Measurements from ENCODE around the gene ROBO1. TPM values are rescaled to one million over a fixed set of nuclear protein-coding genes. Genes with fewer than 3 reads are reported as not detected.

Gene ROBO1
- total and polyA plus RNA-seq, 2 of the 13 experiments (the other 11 are each of a cell fraction or from before 2014, with no cell fraction given): 52.2 to 71.0 TPM

- Histone ChIP-seq H3K27ac (ENCODE audit: extremely low read length, insufficient read depth, low read length) (no peak overlapping the region), H3K79me2 (ENCODE audit: insufficient read depth, low read length) (peaks cover 92% of the 10 kb centered on the region), H4K20me1 (ENCODE audit: insufficient read depth, low read length) (peaks cover 24% of the 10 kb centered on the region), H3K9me3 (ENCODE audit: low read length) (no peaks in the 10 kb centered on the region), H3K4me3 (replicated peaks in 1 of 3; ENCODE audit: insufficient read depth in 1 of 3, low read depth in 2 of 3, low read length in 3 of 3) (no peak overlapping the region), H3K4me1 (ENCODE audit: insufficient read depth, low read length) (peaks cover 59% of the 10 kb centered on the region), H3K36me3 (replicated peaks in 1 of 2; ENCODE audit: control insufficient read depth in 1 of 2, insufficient read depth in 2 of 2, low read length in 2 of 2) (no peaks in the 10 kb centered on the region), H3K4me2 (ENCODE audit: low read depth, low read length) (no peak overlapping the region), H2AFZ (ENCODE audit: low read length) (no peak overlapping the region), H3K9ac (ENCODE audit: insufficient read depth, low read depth, low read length) (no peak overlapping the region), H3K27me3 (ENCODE audit: control insufficient read depth in 1 of 2, insufficient read depth in 2 of 2, low read length in 2 of 2) (no peaks in the 10 kb centered on the region)
- DNase-seq (ENCODE audit: low spot score) (no peak), FAIRE-seq (no peak), ATAC-seq (no peak)
- intact Hi-C loops (cut with micrococcal nuclease; ENCODE audit: unreplicated experiment): no loop called here
- in situ Hi-C loops (cut with HindIII; ENCODE audit: extremely low pct_ligation_motif_present, low pct_unique_long_range_greater_than_20kb): no loop called here
- ChIA-PET POLR2A (no interaction called here), CTCF (ENCODE audit: low intra/inter-chr PET ratio, low total read pairs) (no interaction called here)
- WGBS (ENCODE audit: low lambda C conversion rate): 89% methylated on average over 4 of the region's 4 CpGs
- no TSS peak for BruUV-seq (replicated peaks)
- TF ChIP-seq, protein P1, sequence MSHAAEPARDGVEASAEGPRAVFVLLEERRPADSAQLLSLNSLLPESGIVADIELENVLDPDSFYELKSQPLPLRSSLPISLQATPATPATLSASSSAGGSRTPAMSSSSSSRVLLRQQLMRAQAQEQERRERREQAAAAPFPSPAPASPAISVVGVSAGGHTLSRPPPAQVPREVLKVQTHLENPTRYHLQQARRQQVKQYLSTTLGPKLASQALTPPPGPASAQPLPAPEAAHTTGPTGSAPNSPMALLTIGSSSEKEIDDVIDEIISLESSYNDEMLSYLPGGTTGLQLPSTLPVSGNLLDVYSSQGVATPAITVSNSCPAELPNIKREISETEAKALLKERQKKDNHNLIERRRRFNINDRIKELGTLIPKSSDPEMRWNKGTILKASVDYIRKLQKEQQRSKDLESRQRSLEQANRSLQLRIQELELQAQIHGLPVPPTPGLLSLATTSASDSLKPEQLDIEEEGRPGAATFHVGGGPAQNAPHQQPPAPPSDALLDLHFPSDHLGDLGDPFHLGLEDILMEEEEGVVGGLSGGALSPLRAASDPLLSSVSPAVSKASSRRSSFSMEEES (CRISPR knock-in tag; IDR thresholded peaks at IDR 0.05): no peak
- no peak for TF ChIP-seq PHF20 (CRISPR knock-in tag; IDR thresholded peaks at IDR 0.05)
- no peak for TF ChIP-seq NFIC (IDR thresholded peaks at IDR 0.05; ENCODE audit: low read length)
- no peak for TF ChIP-seq KDM4B (CRISPR knock-in tag; IDR thresholded peaks at IDR 0.05)
- no peak for TF ChIP-seq ELF1 (CRISPR knock-in tag; IDR thresholded peaks at IDR 0.05)
- no peak for TF ChIP-seq PLRG1 (conservative IDR thresholded peaks at IDR 0.05)
- TF ChIP-seq ZNF430 (CRISPR knock-in tag; IDR thresholded peaks at IDR 0.05): no peak
- TF ChIP-seq ZBTB40 (IDR thresholded peaks at IDR 0.05): no peak
- TF ChIP-seq ZBTB40 (CRISPR knock-in tag; IDR thresholded peaks at IDR 0.05): no peak
- TF ChIP-seq ZFP41 (CRISPR knock-in tag; IDR thresholded peaks at IDR 0.05; ENCODE audit: borderline replicate concordance): no peak
- TF ChIP-seq ZFAT (CRISPR knock-in tag; conservative IDR thresholded peaks at IDR 0.05): no peak
- no peak for TF ChIP-seq RBAK (CRISPR knock-in tag; IDR thresholded peaks at IDR 0.05)
- TF ChIP-seq ZNF331 (CRISPR knock-in tag; IDR thresholded peaks at IDR 0.05): no peak
- no peak for TF ChIP-seq CENPX (CRISPR knock-in tag; IDR thresholded peaks at IDR 0.05)
These were observed 765.1 kb downstream of the ROBO1 start for GRCh38 chr3:79002465-79003372.
